BE2C (cell line): ENCODE measurements around the gene SRMS.
A peak's percentile ranks its signal among the peaks of the same experiment; 100 is the strongest.

Source experiments
- DNase-seq: peaks from one replicate; pipeline ENCODE4 v3.0.0-alpha.2; 2020
- H3K27me3 ChIP-seq: fragments of 250-450 bp; sonication (Bioruptor Pico); 2 replicates; pipeline ENCODE4 v1.5.1; 2020; ENCODE audit warnings: mild to moderate bottlenecking
- H3K36me3 ChIP-seq: fragments of 250-450 bp; sonication (Bioruptor Pico); 2 replicates; pipeline ENCODE4 v1.5.1; 2020; ENCODE audit warnings: mild to moderate bottlenecking
- H3K4me1 ChIP-seq: fragments of 250-450 bp; sonication (Bioruptor Pico); 2 replicates; pipeline ENCODE4 v1.5.1; 2020
- H3K4me3 ChIP-seq: 2 replicates; pipeline ENCODE4 v1.5.1; 2011; ENCODE audit warnings: low read depth, low read length
- H3K9me3 ChIP-seq: fragments of 250-450 bp; sonication (Bioruptor Pico); 2 replicates; pipeline ENCODE4 v1.5.1; 2020
- CTCF ChIP-seq: IDR thresholded peaks from 2 replicates; pipeline ENCODE4 v1.5.1; 2012; ENCODE audit warnings: mild to moderate bottlenecking, low read depth, low read length

SRMS gene

GRCh38 chr20:63502671-63503172 lies 44.8 kb downstream of the SRMS start:
- peaks cover 2% of the 10 kb centered on the region for H3K36me3 ChIP-seq
- peak; percentile 96 for DNase-seq
- TF ChIP-seq CTCF = 0 out of 2 replicates have a peak, but pooled peaks have one; percentile 11
- H3K27me3 ChIP-seq = no peaks in the 10 kb centered on the region
- H3K9me3 ChIP-seq = peaks cover 4% of the 10 kb centered on the region; the same call in 1 of the 2 replicates
- H3K4me1 ChIP-seq = peaks cover 28% of the 10 kb centered on the region
- H3K4me3 ChIP-seq = peak overlapping the region; percentile 41

GRCh38 chr20:63501818-63502670 lies 45.5 kb downstream of the SRMS start:
- TF ChIP-seq CTCF = no peak
- Histone ChIP-seq H3K4me1 (peaks cover 33% of the 10 kb centered on the region), H3K36me3 (peaks cover 8% of the 10 kb centered on the region), H3K9me3 (peaks cover 4% of the 10 kb centered on the region; the same call in 1 of the 2 replicates), H3K4me3 (peak overlapping the region; percentile 41), H3K27me3 (no peaks in the 10 kb centered on the region)
- DNase-seq = peak; percentile 82

- H3K9me3 ChIP-seq = peaks cover 4% of the 10 kb centered on the region; the same call in 1 of the 2 replicates
- peaks cover 34% of the 10 kb centered on the region for H3K4me1 ChIP-seq
- H3K4me3 ChIP-seq = no peak overlapping the region
- DNase-seq = no peak
- H3K27me3 ChIP-seq = no peaks in the 10 kb centered on the region
- peaks cover 17% of the 10 kb centered on the region for H3K36me3 ChIP-seq
- no peak for TF ChIP-seq CTCF
These were observed 46.4 kb downstream of the SRMS start for GRCh38 chr20:63500902-63501817.

GRCh38 chr20:63500151-63500901 lies 47.2 kb downstream of the SRMS start:
- Histone ChIP-seq H3K9me3 (peaks cover 1% of the 10 kb centered on the region; the same call in 1 of the 2 replicates), H3K27me3 (no peaks in the 10 kb centered on the region), H3K36me3 (peaks cover 26% of the 10 kb centered on the region), H3K4me1 (peaks cover 34% of the 10 kb centered on the region), H3K4me3 (no peak overlapping the region; the same call in 1 of the 2 replicates)
- TF ChIP-seq CTCF = no peak
- no peak for DNase-seq

- H3K9me3 ChIP-seq = no peaks in the 10 kb centered on the region
- DNase-seq = peak; percentile 80
- peaks cover 34% of the 10 kb centered on the region for H3K36me3 ChIP-seq
- peak overlapping the region; percentile 55 for H3K4me3 ChIP-seq
- TF ChIP-seq CTCF = no peak
- no peaks in the 10 kb centered on the region for H3K27me3 ChIP-seq
- peaks cover 34% of the 10 kb centered on the region for H3K4me1 ChIP-seq
These were observed 48.1 kb downstream of the SRMS start for GRCh38 chr20:63499338-63499969.
